ENCODE data around the gene FAM222B. TPM values are rescaled to one million over a fixed set of nuclear protein-coding genes. Genes with fewer than 3 reads are reported as not detected.

FAM222B gene
- total and polyA plus RNA-seq, 9 of the 15 experiments (the other 6 are each of a cell fraction or from before 2014, with no cell fraction given) = 4.0 to 34.6 (median 7.5) TPM

DNA sequence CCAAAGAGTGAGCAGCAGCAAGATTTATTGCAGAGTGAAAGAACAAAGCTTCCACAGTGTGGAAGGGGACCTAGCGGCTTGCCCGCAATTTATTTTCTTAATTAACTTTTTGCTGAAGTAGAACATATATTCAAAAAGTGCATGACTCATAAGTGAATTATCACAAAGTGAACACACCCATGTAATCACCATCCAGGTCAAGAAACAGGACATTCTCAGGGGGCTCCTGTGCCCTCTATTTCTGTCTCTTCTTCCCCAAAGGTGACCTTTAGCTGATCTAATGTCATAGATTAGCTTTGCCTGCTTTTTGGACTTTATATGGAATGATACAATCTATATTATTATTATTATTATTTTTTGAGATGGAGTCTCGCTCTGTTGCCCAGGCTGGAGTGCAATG lies 32.2 kb upstream of the FAM222B start (continued):
- TF ChIP-seq FOS (IDR thresholded peaks at IDR 0.05; ENCODE audit: extremely low read depth, insufficient read length) (no peak), LEF1 (IDR thresholded peaks at IDR 0.05) (no peak), EGR1 (conservative IDR thresholded peaks at IDR 0.05) (no peak), MAFG (tag; conservative IDR thresholded peaks at IDR 0.05) (peak; percentile 19; the same call in 1 of the 2 replicates), SMAD1 (IDR thresholded peaks at IDR 0.05; ENCODE audit: low read depth, low read length, partially characterized antibody) (no peak), ZNF24 (IDR thresholded peaks at IDR 0.05) (no peak), CBFA2T3 (IDR thresholded peaks at IDR 0.05) (peak; percentile 58), ZNF436 (CRISPR knock-in tag; IDR thresholded peaks at IDR 0.05) (no peak), TEAD4 (IDR thresholded peaks at IDR 0.05; ENCODE audit: low read length) (peak; percentile 35; the same call in 1 of the 2 replicates), TEAD4 (CRISPR knock-in tag; IDR thresholded peaks at IDR 0.05; ENCODE audit: borderline replicate concordance) (no peak), ZNF384 (IDR thresholded peaks at IDR 0.05; ENCODE audit: low read depth, low read length) (no peak), TCF7L2 (IDR thresholded peaks at IDR 0.05; ENCODE audit: low read depth, low read length) (no peak), BRF1 (IDR thresholded peaks at IDR 0.05; ENCODE audit: borderline replicate concordance, extremely low read depth, insufficient read length) (no peak), EZH2 (IDR thresholded peaks at IDR 0.05; ENCODE audit: borderline replicate concordance, low read depth, low read length) (no peak), ZNF75A (CRISPR knock-in tag; IDR thresholded peaks at IDR 0.05) (no peak), NCOA6 (IDR thresholded peaks at IDR 0.05) (no peak), XRCC5 (IDR thresholded peaks at IDR 0.05; ENCODE audit: low read depth, low read length) (no peak), SP2 (IDR thresholded peaks at IDR 0.05; ENCODE audit: extremely low read depth, low read depth, low read length, poor library complexity, severe bottlenecking) (no peak), PHB (CRISPR knock-in tag; IDR thresholded peaks at IDR 0.05) (no peak), BHLHE40 (IDR thresholded peaks at IDR 0.05; ENCODE audit: low read length) (no peak), TAL1 (IDR thresholded peaks at IDR 0.05) (peak; percentile 43; the same call in 1 of the 2 replicates), CBX1 (IDR thresholded peaks at IDR 0.05; ENCODE audit: low read depth) (no peak)
- TF ChIP-seq, protein P1, sequence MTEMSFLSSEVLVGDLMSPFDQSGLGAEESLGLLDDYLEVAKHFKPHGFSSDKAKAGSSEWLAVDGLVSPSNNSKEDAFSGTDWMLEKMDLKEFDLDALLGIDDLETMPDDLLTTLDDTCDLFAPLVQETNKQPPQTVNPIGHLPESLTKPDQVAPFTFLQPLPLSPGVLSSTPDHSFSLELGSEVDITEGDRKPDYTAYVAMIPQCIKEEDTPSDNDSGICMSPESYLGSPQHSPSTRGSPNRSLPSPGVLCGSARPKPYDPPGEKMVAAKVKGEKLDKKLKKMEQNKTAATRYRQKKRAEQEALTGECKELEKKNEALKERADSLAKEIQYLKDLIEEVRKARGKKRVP (CRISPR knock-in tag; IDR thresholded peaks at IDR 0.05) = no peak
- TF ChIP-seq, protein P2, sequence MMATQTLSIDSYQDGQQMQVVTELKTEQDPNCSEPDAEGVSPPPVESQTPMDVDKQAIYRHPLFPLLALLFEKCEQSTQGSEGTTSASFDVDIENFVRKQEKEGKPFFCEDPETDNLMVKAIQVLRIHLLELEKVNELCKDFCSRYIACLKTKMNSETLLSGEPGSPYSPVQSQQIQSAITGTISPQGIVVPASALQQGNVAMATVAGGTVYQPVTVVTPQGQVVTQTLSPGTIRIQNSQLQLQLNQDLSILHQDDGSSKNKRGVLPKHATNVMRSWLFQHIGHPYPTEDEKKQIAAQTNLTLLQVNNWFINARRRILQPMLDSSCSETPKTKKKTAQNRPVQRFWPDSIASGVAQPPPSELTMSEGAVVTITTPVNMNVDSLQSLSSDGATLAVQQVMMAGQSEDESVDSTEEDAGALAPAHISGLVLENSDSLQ (IDR thresholded peaks at IDR 0.05) = 0 out of 2 replicates have a peak, but pooled peaks have one; percentile 11
- TF ChIP-seq, protein P3, sequence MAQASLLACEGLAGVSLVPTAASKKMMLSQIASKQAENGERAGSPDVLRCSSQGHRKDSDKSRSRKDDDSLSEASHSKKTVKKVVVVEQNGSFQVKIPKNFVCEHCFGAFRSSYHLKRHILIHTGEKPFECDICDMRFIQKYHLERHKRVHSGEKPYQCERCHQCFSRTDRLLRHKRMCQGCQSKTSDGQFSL (CRISPR knock-in tag; IDR thresholded peaks at IDR 0.05) = no peak
- TF ChIP-seq, protein P3 (tag; IDR thresholded peaks at IDR 0.05) = no peak

Measured in K562 (cell line).